K562 (cell line): ENCODE results near the gene DMAC2L. TPM values are rescaled to one million over a fixed set of nuclear protein-coding genes. Genes with fewer than 3 reads are reported as not detected.
A peak's percentile ranks its signal among the peaks of the same experiment; 100 is the strongest.

Experiments used
- ATF2 ChIP-seq: sonication (generic); formaldehyde crosslinking; IDR thresholded peaks from 2 replicates; pipeline ENCODE4 v1.8.1; 2022; ENCODE audit warnings: missing genetic modification reagents
- CBFA2T3 ChIP-seq: fragments of 450-650 bp; IDR thresholded peaks from 2 replicates; pipeline ENCODE4 v1.6.1; 2017
- CEBPG ChIP-seq, 3 experiments: fragments of 200-800 bp in 1 of 3; sonication (Bioruptor generic) in 1 of 3; sonication (generic) in 1 of 3; formaldehyde crosslinking in 1 of 3; IDR thresholded peaks in 2 of 3; conservative IDR thresholded peaks in 1 of 3; 2 replicates each; pipeline versions ENCODE4 v1.6.1 to v1.8.0; 2016 to 2022; ENCODE audit warnings: missing compliant biosample characterization in 2 of 3, missing genetic modification characterization in 2 of 3, mild to moderate bottlenecking in 1 of 3, missing genetic modification reagents in 1 of 3
- CREB3L1 ChIP-seq: fragments of 450-650 bp; IDR thresholded peaks from 2 replicates; pipeline ENCODE4 v1.6.1; 2014; ENCODE audit warnings: low read depth, mild to moderate bottlenecking, moderate library complexity, borderline replicate concordance
- FOXA3 ChIP-seq, 2 experiments: fragments of 450-650 bp in 1 of 2; sonication (generic) in 1 of 2; formaldehyde crosslinking; IDR thresholded peaks in 1 of 2; conservative IDR thresholded peaks in 1 of 2; 2 replicates each; pipeline versions ENCODE4 v1.4.0 to v1.8.0; 2020 to 2022; ENCODE audit warnings: mild to moderate bottlenecking in 2 of 2, missing genetic modification reagents in 1 of 2
- HNRNPK ChIP-seq: fragments of 200-400 bp; formaldehyde crosslinking; IDR thresholded peaks from one replicate; pipeline ENCODE4 v1.6.1; 2018; ENCODE audit warnings: mild to moderate bottlenecking, low read depth, low read length; ENCODE audit not compliant: poor library complexity, severe bottlenecking
- KLF6 ChIP-seq: fragments of 250-450 bp; sonication (Bioruptor Pico); IDR thresholded peaks from 2 replicates; pipeline ENCODE4 v1.4.0; 2020; ENCODE audit warnings: mild to moderate bottlenecking, moderate library complexity, borderline replicate concordance
- MBD2 ChIP-seq: sonication (generic); IDR thresholded peaks from 2 replicates; pipeline ENCODE4 v1.6.1; 2016; ENCODE audit warnings: low read depth, borderline replicate concordance
- MCM2 ChIP-seq: fragments of 450-650 bp; IDR thresholded peaks from 2 replicates; pipeline ENCODE4 v1.6.1; 2017; ENCODE audit warnings: low read depth, mild to moderate bottlenecking
- NR3C1 ChIP-seq: sonication (generic); formaldehyde crosslinking; IDR thresholded peaks from 2 replicates; pipeline ENCODE4 v1.8.1; 2022; ENCODE audit warnings: missing genetic modification reagents
- RBFOX2 ChIP-seq: fragments of 200-400 bp; formaldehyde crosslinking; IDR thresholded peaks from 2 replicates; pipeline ENCODE4 v1.6.1; 2017; ENCODE audit warnings: low read depth, mild to moderate bottlenecking, low read length, moderate library complexity
- SOX6 ChIP-seq: fragments of 450-650 bp; IDR thresholded peaks from 2 replicates; pipeline ENCODE4 v1.6.1; 2014; ENCODE audit warnings: mild to moderate bottlenecking
- TAL1 ChIP-seq: fragments of 450-650 bp; IDR thresholded peaks from 2 replicates; pipeline ENCODE4 v1.6.1; 2016; ENCODE audit warnings: mild to moderate bottlenecking
- ZNF274 ChIP-seq: IDR thresholded peaks from 2 replicates; pipeline ENCODE4 v1.6.1; 2011; ENCODE audit warnings: low read depth, mild to moderate bottlenecking, low read length, moderate library complexity, borderline replicate concordance
- ZNF644 ChIP-seq: fragments of 200-800 bp; sonication (Bioruptor generic); IDR thresholded peaks from 2 replicates; pipeline ENCODE4 v1.6.1; 2016; ENCODE audit warnings: low read depth, missing genetic modification characterization, missing compliant biosample characterization
- polyA plus RNA-seq, 8 experiments: library from polyadenylated mRNA; depleted of rRNA in 4 of 8; stranded (reverse) in 5 of 8; unstranded in 3 of 8; fragments of >200 nt; fragmentation: Nextera tagmentation in 2 of 8; fragmentation: Illumina TruSeq in 1 of 8; extraction: Ambion mirVana in 2 of 8; extraction: Trizol in 1 of 8; gene quantifications; 2 replicates each; pipeline versions ENCODE4 v1.2.1 to v1.2.3, GENCODE V29; 2011 to 2014; ENCODE audit warnings: inconsistent platforms in 1 of 8, missing spikeins in 1 of 8
- total RNA-seq, 7 experiments: library from RNA; depleted of rRNA in 6 of 7; stranded (reverse); fragments of >200 nt in 6 of 7; fragmentation: Illumina TruSeq in 2 of 7; extraction: Trizol in 2 of 7; gene quantifications; 2 replicates each; pipeline versions ENCODE4 v1.2.1 to v1.2.3, GENCODE V29; 2011 to 2021; ENCODE audit warnings: low replicate concordance in 1 of 7
- TF ChIP-seq, protein P1 (sequence below): IDR thresholded peaks from 3 replicates; pipeline ENCODE4 v1.6.1; 2011; ENCODE audit warnings: borderline replicate concordance, mild to moderate bottlenecking, moderate library complexity; ENCODE audit not compliant: insufficient read length; ENCODE audit errors: extremely low read depth
- TF ChIP-seq, protein P2 (sequence below): fragments of 250-450 bp; sonication (Bioruptor Pico); IDR thresholded peaks from 2 replicates; pipeline ENCODE4 v1.9.0; 2021; ENCODE audit warnings: mild to moderate bottlenecking
- TF ChIP-seq, protein P3 (sequence below), 3 experiments: IDR thresholded peaks in 2 of 3; conservative IDR thresholded peaks in 1 of 3; 2 replicates each; pipeline ENCODE4 v1.5.1; 2011 to 2012; ENCODE audit warnings: low read length in 3 of 3, mild to moderate bottlenecking in 3 of 3, control low read depth in 2 of 3, improper control_type of control experiment in 1 of 3, inconsistent platforms in 1 of 3, low read depth in 1 of 3, mixed read lengths in 1 of 3, moderate library complexity in 1 of 3; ENCODE audit not compliant: insufficient read depth in 2 of 3

The DMAC2L gene
- total and polyA plus RNA-seq, 9 of the 15 experiments (the other 6 are each of a cell fraction or from before 2014, with no cell fraction given) = 4.0 to 37.2 (median 9.3) TPM

DNA sequence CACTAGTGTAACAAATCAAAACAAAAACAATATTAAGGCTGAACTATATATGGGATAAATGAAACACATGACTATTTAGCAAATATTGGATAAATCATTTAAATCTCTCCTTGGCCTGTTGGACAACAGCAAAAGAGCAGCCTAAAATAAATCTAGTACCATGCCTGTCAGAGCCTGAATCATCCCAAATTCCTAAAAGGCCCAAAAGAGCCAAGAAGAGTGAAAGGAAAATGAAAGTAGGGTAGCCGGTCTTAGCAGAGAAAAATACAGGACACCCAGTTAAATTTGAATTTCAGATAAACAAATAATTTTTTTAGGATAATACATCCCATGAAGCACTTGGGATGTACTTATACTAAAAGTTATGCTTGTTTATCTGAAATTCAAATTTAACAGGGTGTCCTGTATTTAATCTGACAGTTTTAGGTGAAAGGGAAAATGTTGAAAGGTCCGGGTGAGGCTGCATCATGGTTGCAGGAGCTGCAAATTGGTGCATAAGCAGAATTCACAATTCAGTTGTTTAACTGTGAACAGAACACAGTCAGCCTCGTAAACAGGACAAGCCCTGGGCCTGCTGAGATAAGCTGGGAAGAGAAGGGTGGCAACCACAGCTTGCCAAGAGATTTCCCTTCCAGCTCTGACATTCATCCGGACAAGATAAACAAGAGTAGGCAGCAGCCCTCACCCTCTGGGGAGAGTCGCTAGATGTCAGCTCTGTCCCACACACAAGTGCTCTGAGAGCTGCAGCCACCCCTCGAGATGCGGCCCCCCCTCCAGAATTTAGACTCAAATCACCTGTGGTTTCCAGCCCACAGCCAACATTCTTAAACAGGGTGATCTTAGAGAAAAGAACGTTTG is 30.3 kb downstream of the DMAC2L start (continued):
- TF ChIP-seq, protein P1, sequence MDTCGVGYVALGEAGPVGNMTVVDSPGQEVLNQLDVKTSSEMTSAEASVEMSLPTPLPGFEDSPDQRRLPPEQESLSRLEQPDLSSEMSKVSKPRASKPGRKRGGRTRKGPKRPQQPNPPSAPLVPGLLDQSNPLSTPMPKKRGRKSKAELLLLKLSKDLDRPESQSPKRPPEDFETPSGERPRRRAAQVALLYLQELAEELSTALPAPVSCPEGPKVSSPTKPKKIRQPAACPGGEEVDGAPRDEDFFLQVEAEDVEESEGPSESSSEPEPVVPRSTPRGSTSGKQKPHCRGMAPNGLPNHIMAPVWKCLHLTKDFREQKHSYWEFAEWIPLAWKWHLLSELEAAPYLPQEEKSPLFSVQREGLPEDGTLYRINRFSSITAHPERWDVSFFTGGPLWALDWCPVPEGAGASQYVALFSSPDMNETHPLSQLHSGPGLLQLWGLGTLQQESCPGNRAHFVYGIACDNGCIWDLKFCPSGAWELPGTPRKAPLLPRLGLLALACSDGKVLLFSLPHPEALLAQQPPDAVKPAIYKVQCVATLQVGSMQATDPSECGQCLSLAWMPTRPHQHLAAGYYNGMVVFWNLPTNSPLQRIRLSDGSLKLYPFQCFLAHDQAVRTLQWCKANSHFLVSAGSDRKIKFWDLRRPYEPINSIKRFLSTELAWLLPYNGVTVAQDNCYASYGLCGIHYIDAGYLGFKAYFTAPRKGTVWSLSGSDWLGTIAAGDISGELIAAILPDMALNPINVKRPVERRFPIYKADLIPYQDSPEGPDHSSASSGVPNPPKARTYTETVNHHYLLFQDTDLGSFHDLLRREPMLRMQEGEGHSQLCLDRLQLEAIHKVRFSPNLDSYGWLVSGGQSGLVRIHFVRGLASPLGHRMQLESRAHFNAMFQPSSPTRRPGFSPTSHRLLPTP = no peak
- TF ChIP-seq HNRNPK = no peak
- TF ChIP-seq FOXA3 (CRISPR knock-in tag; conservative IDR thresholded peaks at IDR 0.05 in 1 of 2, IDR thresholded peaks at IDR 0.05 in 1 of 2) = peak; percentile 63 to 72; a peak in 3 of 4 replicates
- peak; percentile 76 for TF ChIP-seq TAL1
- TF ChIP-seq RBFOX2 = no peak
- TF ChIP-seq KLF6 (CRISPR knock-in tag) = no peak
- TF ChIP-seq ZNF644 (tag) = no peak
- TF ChIP-seq, protein P2, sequence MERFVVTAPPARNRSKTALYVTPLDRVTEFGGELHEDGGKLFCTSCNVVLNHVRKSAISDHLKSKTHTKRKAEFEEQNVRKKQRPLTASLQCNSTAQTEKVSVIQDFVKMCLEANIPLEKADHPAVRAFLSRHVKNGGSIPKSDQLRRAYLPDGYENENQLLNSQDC (CRISPR knock-in tag) = no peak
- 0 out of 2 replicates have a peak, but pooled peaks have one; percentile 14 for TF ChIP-seq MBD2
- TF ChIP-seq SOX6 = peak; percentile 69
- no peak for TF ChIP-seq CEBPG (CRISPR knock-in tag; IDR thresholded peaks at IDR 0.05)
- no peak for TF ChIP-seq CEBPG (tag; conservative IDR thresholded peaks at IDR 0.05 in 1 of 2, IDR thresholded peaks at IDR 0.05 in 1 of 2)
- TF ChIP-seq, protein P3, sequence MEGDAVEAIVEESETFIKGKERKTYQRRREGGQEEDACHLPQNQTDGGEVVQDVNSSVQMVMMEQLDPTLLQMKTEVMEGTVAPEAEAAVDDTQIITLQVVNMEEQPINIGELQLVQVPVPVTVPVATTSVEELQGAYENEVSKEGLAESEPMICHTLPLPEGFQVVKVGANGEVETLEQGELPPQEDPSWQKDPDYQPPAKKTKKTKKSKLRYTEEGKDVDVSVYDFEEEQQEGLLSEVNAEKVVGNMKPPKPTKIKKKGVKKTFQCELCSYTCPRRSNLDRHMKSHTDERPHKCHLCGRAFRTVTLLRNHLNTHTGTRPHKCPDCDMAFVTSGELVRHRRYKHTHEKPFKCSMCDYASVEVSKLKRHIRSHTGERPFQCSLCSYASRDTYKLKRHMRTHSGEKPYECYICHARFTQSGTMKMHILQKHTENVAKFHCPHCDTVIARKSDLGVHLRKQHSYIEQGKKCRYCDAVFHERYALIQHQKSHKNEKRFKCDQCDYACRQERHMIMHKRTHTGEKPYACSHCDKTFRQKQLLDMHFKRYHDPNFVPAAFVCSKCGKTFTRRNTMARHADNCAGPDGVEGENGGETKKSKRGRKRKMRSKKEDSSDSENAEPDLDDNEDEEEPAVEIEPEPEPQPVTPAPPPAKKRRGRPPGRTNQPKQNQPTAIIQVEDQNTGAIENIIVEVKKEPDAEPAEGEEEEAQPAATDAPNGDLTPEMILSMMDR (IDR thresholded peaks at IDR 0.05 in 2 of 3, conservative IDR thresholded peaks at IDR 0.05 in 1 of 3; ENCODE audit: insufficient read depth in 2 of 3, low read depth in 1 of 3, low read length in 3 of 3) = peak; percentile 72 to 84 (median 74)
- TF ChIP-seq CREB3L1 = no peak
- no peak for TF ChIP-seq ATF2 (CRISPR knock-in tag)
- no peak for TF ChIP-seq NR3C1
- TF ChIP-seq MCM2 = no peak
- no peak for TF ChIP-seq ZNF274
- TF ChIP-seq CBFA2T3 = peak; percentile 87
